Measurements from ENCODE around the gene SUCLG1. TPM values are rescaled to one million over a fixed set of nuclear protein-coding genes. Genes with fewer than 3 reads are reported as not detected.

The SUCLG1 gene
- total and polyA plus RNA-seq, 8 donors: 19.6 to 115 (median 93.0) TPM

GRCh38 chr2:84435345-84436025, 23.6 kb downstream of the SUCLG1 start:
- Histone ChIP-seq H3K4me3 (no peak overlapping the region), H3K27ac (no peak overlapping the region), H3K9me3 (no peaks in the 10 kb centered on the region), H3K4me1 (peaks cover 0 to 19% (median 7%) of the 10 kb centered on the region in 4 donors), H3K27me3 (no peaks in the 10 kb centered on the region), H3K36me3 (peaks cover 22 to 96% (median 89%) of the 10 kb centered on the region in 4 donors)
- WGBS, 5 donors: 49 to 60% (median 57%) methylated on average over 6 of the region's 6 CpGs
- DNase-seq: peak in 1 of 2 donors; percentile 57
- TF ChIP-seq POLR2A (IDR thresholded peaks at IDR 0.05): no peak
- intact Hi-C loops (cut with DNase I; ENCODE audit: low total_unique reads): no loop called here

- 93 to 100% (median 94%) methylated on average over 1 of the region's 1 CpG for WGBS, 5 donors
- H3K9me3 ChIP-seq: no peaks in the 10 kb centered on the region
- H3K27ac ChIP-seq: no peak overlapping the region
- no peak overlapping the region for H3K4me3 ChIP-seq
- no peak for DNase-seq
- peaks cover 31 to 100% (median 93%) of the 10 kb centered on the region in 4 donors for H3K36me3 ChIP-seq
- TF ChIP-seq POLR2A (IDR thresholded peaks at IDR 0.05) (no peak), POLR2AphosphoS5 (IDR thresholded peaks at IDR 0.05) (no peak), EP300 (IDR thresholded peaks at IDR 0.05) (no peak)
- TF ChIP-seq, protein P1, sequence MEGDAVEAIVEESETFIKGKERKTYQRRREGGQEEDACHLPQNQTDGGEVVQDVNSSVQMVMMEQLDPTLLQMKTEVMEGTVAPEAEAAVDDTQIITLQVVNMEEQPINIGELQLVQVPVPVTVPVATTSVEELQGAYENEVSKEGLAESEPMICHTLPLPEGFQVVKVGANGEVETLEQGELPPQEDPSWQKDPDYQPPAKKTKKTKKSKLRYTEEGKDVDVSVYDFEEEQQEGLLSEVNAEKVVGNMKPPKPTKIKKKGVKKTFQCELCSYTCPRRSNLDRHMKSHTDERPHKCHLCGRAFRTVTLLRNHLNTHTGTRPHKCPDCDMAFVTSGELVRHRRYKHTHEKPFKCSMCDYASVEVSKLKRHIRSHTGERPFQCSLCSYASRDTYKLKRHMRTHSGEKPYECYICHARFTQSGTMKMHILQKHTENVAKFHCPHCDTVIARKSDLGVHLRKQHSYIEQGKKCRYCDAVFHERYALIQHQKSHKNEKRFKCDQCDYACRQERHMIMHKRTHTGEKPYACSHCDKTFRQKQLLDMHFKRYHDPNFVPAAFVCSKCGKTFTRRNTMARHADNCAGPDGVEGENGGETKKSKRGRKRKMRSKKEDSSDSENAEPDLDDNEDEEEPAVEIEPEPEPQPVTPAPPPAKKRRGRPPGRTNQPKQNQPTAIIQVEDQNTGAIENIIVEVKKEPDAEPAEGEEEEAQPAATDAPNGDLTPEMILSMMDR (IDR thresholded peaks at IDR 0.05): no peak
- no peaks in the 10 kb centered on the region for H3K27me3 ChIP-seq
- intact Hi-C loops (cut with DNase I; ENCODE audit: low total_unique reads): no loop called here
- no peaks in the 10 kb centered on the region for H3K4me1 ChIP-seq
Observed at GRCh38 chr2:84429328-84429727, 29.8 kb downstream of the SUCLG1 start.

DNA sequence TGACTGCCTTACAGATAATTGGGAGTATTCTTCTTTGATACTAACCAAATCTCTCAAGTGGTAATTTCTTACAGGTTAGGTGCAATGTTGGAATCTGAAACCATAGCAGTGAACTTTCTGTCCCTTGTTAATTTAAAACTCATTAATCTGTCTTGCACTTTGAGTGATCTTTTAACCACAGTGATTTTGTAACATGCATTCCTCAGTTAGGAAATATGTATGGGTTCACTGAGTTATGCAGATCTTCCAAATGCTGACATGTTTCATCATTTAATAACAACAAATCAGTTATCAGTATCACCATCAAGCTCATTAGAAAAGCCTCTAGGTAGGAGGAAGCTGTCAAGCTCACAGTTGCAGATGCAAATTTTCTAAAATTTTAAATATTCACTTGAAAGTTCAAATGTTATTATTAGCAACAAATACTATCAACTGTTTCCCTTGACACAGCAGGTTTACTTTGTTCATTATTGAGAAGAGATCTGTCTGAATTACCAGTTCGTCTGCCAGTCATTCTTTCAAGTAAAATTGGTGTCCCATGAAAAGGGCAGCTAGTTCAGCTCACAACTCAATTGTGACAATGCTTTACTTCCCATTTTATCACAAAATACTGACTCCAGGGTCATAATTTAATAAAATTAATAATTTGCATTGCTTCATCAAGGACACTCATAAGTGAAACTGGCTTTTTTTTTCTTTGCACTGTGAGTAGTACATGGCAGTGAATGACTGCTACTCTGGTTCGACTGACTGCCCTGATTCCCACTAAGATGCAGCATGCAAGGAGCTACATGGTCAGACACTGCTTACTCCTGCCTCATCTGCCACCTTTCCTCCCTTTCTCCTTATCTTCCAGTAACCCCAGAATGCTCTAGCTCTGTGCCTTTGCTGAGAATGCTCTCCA, 31.6 kb downstream of the SUCLG1 start:
- intact Hi-C loops (cut with DNase I; ENCODE audit: low total_unique reads): no loop called here

DNA sequence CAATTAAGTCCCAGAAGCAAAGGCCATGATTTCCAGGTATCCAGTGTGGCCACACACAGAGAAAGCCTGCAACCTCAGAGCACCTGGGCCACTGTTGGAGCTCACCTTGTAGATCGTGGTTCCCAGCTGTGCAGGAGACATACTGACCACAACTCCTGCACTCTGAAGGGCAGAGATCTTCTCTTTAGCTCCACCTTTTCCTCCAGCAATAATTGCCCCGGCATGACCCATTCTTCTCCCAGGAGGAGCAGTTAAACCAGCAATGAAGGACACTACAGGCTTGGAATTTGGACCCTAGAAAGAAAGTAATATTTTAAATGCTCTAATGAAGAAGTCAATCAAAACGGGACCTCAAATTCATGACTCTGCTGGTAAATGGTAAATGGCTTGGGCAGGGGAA, 33.8 kb downstream of the SUCLG1 start:
- DNase-seq: no peak
- Histone ChIP-seq H3K4me3 (no peak overlapping the region), H3K36me3 (peaks cover 32 to 80% (median 76%) of the 10 kb centered on the region in 4 donors), H3K4me1 (no peaks in the 10 kb centered on the region), H3K27ac (no peak overlapping the region), H3K9me3 (no peaks in the 10 kb centered on the region), H3K27me3 (no peaks in the 10 kb centered on the region)
- intact Hi-C loops (cut with DNase I; ENCODE audit: low total_unique reads): no loop called here
- TF ChIP-seq POLR2A (IDR thresholded peaks at IDR 0.05) (no peak), EP300 (IDR thresholded peaks at IDR 0.05) (no peak), POLR2AphosphoS5 (IDR thresholded peaks at IDR 0.05) (no peak)
- TF ChIP-seq, protein P1 (IDR thresholded peaks at IDR 0.05): no peak
- 74 to 87% (median 76%) methylated on average over 3 of the region's 3 CpGs for WGBS, 5 donors

More for the DNA sequence above, 31.6 kb downstream of the SUCLG1 start:
- 63 to 86% (median 72%) methylated on average over 2 of the region's 2 CpGs for WGBS, 5 donors
- no peaks in the 10 kb centered on the region for H3K4me1 ChIP-seq
- no peak overlapping the region for H3K27ac ChIP-seq
- H3K4me3 ChIP-seq: no peak overlapping the region
- H3K27me3 ChIP-seq: no peaks in the 10 kb centered on the region
- no peak for DNase-seq
- TF ChIP-seq POLR2AphosphoS5 (IDR thresholded peaks at IDR 0.05) (no peak), EP300 (IDR thresholded peaks at IDR 0.05) (no peak), POLR2A (IDR thresholded peaks at IDR 0.05) (no peak)
- peaks cover 37 to 98% (median 93%) of the 10 kb centered on the region in 4 donors for H3K36me3 ChIP-seq
- no peaks in the 10 kb centered on the region for H3K9me3 ChIP-seq

- TF ChIP-seq, protein P1 (IDR thresholded peaks at IDR 0.05): peak in 2 of 7 experiments; percentile 17 to 29
- no peak for TF ChIP-seq POLR2A (IDR thresholded peaks at IDR 0.05)
- Histone ChIP-seq H3K36me3 (peaks cover 22 to 69% (median 64%) of the 10 kb centered on the region in 4 donors), H3K4me1 (no peaks in the 10 kb centered on the region), H3K4me3 (no peak overlapping the region), H3K27ac (no peak overlapping the region), H3K9me3 (no peaks in the 10 kb centered on the region), H3K27me3 (no peaks in the 10 kb centered on the region)
- peak in 1 of 2 donors; percentile 9 for DNase-seq
- intact Hi-C loops (cut with DNase I; ENCODE audit: low total_unique reads): no loop called here
Observed at GRCh38 chr2:84424152-84424551, 34.9 kb downstream of the SUCLG1 start.
